HG02840 (cell line): ENCODE measurements around the gene NDE1.
"Not testable (repeated sequence)": the region's sequence is repeated elsewhere in the genome, so short reads cannot be mapped to it uniquely, and the experiment has no call there.

Experiments used
- ATAC-seq: cut with Tn5 transposase; IDR thresholded peaks from one replicate; pipeline ENCODE4 v1.9.1; 2021; ENCODE audit warnings: mild to moderate bottlenecking, moderate library complexity, moderate number of reproducible peaks; ENCODE audit not compliant: unreplicated experiment, low FRiP score

Gene NDE1

GRCh38 chr16:15650019-15650697, at the start of gene NDE1:
Gene NDE1 (plus strand): TSS chr16:15650245. CDS start chr16:15664779, 14,534 bp downstream.
- ATAC-seq: peak; percentile 80

GRCh38 chr16:15601212-15601879, 48.7 kb upstream of the NDE1 start:
- no peak for ATAC-seq

GRCh38 chr16:15602285-15603044, 47.6 kb upstream of the NDE1 start:
- no peak for ATAC-seq

GRCh38 chr16:15604460-15605440, 45.3 kb upstream of the NDE1 start:
- ATAC-seq: no peak

- ATAC-seq: no peak
These were observed 44.1 kb upstream of the NDE1 start for GRCh38 chr16:15605839-15606517.

GRCh38 chr16:15606518-15607220, 43.4 kb upstream of the NDE1 start:
- ATAC-seq: no peak

GRCh38 chr16:15607221-15607699, 42.8 kb upstream of the NDE1 start:
- not testable (repeated sequence) for ATAC-seq

GRCh38 chr16:15607700-15608396, 42.2 kb upstream of the NDE1 start:
- ATAC-seq: no peak

- ATAC-seq: no peak
These were observed 41.4 kb upstream of the NDE1 start for GRCh38 chr16:15608398-15609285.

GRCh38 chr16:15609286-15609649, 40.8 kb upstream of the NDE1 start:
- no peak for ATAC-seq

- ATAC-seq: no peak
These were observed 39.6 kb upstream of the NDE1 start for GRCh38 chr16:15610369-15610871.

- ATAC-seq: no peak
These were observed 38.4 kb upstream of the NDE1 start for GRCh38 chr16:15611610-15612009.

GRCh38 chr16:15613676-15614075, 36.4 kb upstream of the NDE1 start:
- ATAC-seq: no peak

- no peak for ATAC-seq
These were observed 34.0 kb upstream of the NDE1 start for GRCh38 chr16:15616012-15616411.

GRCh38 chr16:15616475-15617165, 33.4 kb upstream of the NDE1 start:
- no peak for ATAC-seq

GRCh38 chr16:15617901-15618300, 32.1 kb upstream of the NDE1 start:
- ATAC-seq: no peak

GRCh38 chr16:15618392-15618791, 31.7 kb upstream of the NDE1 start:
- no peak for ATAC-seq
